Suppressor macrophage treated with lipopolysaccharide for 1 hour (primary cell): ENCODE results near the gene UBQLN4.
A peak's percentile ranks its signal among the peaks of the same experiment; 100 is the strongest.
"Not testable (repeated sequence)": the region's sequence is repeated elsewhere in the genome, so short reads cannot be mapped to it uniquely, and the experiment has no call there.

Experiments used
- DNase-seq, 3 donors: peaks; one replicate each; pipeline ENCODE4 v3.0.0-alpha.2; 2020 to 2022

UBQLN4 gene

GRCh38 chr1:156056326-156056849 is 2.8 kb upstream of the UBQLN4 start:
- no peak for DNase-seq

DNA sequence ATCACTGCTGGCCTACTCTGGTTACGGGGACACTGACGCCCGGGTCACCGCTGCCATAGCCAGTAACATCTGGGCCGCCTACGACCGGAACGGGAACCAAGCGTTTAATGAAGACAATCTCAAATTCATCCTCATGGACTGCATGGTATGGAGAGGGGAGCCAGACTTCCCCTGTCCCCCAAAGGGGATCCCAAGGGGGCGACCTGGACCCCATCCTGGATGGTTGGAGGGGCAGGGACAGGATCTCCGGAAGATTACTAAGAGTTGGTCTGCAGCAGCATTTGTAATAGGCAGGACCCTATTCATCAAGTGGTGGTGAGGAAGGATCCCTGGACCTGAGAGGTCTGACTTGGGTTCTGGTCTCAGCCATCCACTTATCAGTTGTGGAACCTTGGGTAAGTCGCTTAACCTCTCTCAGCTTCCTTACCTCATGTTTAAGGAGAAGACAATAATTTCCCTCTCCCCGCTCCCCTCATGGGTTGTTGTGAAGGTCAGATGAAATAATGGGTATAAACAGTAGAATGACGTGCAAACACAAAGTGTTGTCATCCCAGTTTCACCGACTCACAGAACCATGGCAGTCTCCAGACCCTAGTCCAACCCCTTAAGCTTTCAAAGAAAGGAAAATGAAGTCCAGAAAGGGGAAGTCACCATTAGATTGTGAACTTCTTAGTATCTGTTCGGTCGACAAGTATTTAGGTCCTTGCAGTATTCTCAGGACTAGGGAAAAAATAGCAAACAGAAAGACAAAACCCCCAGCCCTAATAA is 1.9 kb upstream of the UBQLN4 start:
- DNase-seq, result peak; percentile 51 to 74 (median 55)

- DNase-seq, result peak; percentile 98 to 99 (median 99)
Observed at GRCh38 chr1:156054500-156055280, 1.1 kb upstream of the UBQLN4 start, which contains the start of gene LAMTOR2. Gene LAMTOR2 (plus strand): TSS chr1:156054782. CDS start chr1:156054890, 108 bp downstream.

- DNase-seq, result peak; percentile 78 to 79 (median 79)
Observed at GRCh38 chr1:156052862-156053767, 483 bp downstream of the UBQLN4 start.

DNA sequence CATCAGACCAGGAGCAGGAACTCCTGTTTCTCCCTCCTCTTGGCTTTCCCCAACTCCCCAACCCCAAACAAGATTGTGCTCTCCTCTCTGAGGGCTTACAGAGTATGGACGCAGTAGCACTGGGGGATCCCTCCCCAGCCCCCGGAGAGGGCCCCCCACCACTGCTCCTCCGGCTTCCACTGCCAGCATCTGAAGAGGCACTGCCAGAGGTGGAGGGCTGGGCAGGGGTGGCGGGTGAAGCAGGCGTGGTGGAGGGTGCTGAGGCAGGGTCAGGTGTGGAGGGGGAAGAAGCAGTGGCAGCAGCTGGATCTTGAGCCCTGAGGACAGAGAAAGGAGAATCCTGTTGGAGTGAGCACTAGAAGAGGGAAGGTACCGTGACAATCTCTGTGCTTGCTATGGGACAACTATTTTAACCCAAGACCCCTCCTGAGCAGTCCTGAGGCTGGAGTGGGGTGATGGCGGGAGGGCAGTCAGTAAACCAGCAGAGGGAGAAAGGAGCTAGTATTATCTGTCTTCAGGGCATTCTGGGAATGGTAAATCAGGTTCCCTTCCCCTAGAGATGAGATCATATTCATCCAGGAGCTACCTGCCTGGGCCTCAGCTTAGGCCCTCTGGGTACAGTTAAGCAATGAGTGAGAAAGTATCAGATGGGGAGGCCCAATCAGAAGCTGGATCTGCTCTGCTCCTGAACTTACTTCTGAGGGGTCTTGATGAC is 2.4 kb downstream of the UBQLN4 start:
- no peak for DNase-seq

DNA sequence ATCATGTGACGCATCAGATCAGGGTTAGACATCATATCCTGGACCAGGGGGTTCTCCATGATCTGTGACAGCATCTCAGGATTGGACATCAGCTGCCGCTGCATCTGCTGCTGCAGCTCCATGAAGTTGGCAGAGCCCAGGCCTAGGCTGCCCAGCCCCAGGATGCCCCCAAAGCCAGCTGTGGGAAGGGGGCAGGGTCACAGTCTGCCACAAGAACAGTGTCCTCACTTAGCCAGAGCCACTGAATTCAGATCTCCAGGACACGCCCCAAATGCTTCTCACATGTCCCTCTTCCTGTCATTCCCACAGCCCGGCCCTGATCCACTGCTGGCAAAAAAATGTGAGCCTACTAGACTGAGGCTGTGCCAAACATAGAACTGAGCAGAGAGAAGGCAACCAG is 3.2 kb downstream of the UBQLN4 start:
- no peak for DNase-seq

DNA sequence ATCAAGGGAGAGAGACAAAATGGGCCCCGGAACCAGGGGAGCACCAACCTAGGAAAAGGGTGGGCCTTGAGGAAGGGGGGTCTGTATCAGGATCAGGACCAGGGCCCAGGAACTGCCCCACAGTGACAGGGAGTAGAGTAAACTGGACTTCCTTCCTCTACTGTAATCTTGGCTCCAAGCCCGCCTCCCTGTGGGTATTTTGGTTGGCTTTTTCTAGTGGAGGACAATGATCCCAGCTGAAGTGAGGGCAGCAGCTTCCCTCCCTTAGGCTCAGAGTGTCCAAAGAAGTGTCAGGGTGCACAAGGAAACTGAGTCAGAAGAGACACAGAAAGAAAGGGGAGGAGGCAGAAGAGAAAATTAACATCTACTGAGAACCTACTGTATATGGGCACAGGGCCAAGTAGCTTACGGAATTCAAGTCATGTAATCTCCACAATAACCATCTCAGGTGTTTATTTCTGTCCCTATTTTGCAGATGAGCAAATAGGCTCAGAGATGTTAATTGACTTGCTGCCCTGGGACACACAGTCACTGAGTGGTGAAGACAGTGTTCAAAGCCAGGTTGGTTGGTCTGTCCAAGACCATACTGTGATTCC is 4.8 kb downstream of the UBQLN4 start:
- no peak for DNase-seq

- DNase-seq, result no peak
Observed at GRCh38 chr1:156045076-156045475, 8.5 kb downstream of the UBQLN4 start.

- DNase-seq, result no peak
Observed at GRCh38 chr1:156042828-156043227, 10.8 kb downstream of the UBQLN4 start.

DNA sequence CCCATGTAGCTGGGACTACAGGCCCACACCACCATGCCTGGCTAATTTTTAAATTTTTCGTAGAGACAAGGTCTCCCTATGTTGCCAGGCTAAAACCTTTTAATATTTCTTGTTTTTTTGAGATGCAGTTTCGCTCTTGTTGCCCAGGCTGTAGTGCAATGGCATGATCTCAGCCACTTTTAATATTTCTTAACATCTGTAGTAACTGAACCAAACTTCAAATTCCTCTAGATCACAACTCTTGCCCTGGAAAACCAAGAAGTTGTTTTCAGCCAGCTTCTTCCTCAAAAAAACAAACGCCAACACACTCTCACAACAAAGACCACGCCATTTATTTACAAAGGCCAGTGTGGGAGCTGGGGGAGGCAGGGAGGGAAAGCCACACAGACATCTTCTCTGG is 18.6 kb downstream of the UBQLN4 start:
- DNase-seq, result not testable (repeated sequence)

- DNase-seq, result peak in 1 of 3 donors; percentile 6
Observed at GRCh38 chr1:156033011-156033410, 20.6 kb downstream of the UBQLN4 start.

DNA sequence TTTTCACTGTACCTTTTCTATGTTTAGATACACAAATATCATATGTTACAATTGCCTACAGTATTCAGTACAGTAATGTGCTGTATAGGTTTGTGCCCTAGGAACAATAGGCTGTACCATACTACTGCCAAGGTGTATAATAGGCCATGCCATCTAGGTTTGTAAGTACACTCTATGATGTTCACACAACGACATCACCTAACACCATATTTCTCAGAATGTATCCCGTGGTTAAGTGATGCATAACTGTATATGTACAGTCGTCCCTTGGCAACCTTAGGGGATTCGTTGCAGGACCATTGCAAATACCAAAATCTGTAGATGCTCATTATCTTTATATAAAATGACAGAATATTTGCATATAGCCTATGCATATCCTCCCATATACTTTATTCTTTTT is 27.0 kb downstream of the UBQLN4 start:
- DNase-seq, result no peak

DNA sequence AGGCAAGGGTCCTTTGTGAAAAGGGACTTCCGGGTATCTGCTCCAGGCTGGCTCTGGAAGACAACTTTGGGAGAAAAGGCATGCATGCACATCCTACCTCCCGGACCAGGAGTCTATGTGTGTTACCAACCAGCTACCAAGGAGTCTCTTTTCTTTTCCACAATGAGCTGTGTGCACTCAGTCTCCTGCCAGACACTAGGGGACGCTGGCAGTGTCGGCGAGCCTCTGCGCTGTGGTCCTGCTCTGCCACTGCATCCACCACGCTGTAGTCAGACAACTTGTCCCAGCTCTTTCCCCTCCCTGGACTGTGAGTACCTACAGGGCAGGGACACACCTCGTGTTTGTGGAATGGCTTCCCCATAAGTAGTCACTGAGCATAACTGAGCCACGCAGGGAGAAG is 27.7 kb downstream of the UBQLN4 start:
- peak; percentile 55 to 72 (median 57) for DNase-seq

DNA sequence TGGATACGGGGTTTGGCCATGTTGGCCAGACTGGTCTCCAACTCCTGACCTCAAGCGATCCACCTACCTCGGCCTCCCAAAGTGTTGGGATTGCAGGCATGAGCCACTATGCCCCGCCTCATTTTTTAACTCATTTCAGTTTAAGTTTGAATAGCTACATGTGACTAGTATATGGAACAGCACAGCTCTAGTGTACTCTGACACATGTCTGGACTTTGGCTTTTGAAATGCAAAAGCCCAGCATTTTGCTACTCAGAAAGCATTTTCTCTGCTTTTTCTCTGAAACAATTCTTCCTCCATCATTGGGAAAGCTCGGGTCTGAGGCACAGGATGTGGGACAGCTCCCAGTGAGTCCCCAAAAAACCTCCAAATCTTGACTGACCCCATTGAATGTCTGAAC is 28.8 kb downstream of the UBQLN4 start:
- no peak for DNase-seq

DNA sequence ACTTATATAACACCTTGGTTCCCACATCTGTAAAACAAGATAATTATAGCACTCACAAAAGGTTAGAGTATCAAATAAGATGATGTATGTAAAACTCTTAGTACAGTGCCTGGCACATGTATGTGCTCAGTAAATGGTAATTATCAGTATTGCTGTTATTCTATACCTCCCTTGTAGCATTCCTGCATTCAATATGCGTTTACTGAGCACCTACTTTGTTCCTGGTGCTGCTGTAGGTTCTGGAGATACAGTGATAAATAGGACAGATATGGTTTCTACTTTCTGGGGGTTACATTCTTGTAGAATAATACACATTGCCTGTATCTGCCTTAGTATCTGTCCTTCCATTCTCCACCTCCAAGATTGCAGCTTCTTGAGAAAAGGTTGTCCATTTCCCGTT is 31.6 kb downstream of the UBQLN4 start:
- no peak for DNase-seq

DNA sequence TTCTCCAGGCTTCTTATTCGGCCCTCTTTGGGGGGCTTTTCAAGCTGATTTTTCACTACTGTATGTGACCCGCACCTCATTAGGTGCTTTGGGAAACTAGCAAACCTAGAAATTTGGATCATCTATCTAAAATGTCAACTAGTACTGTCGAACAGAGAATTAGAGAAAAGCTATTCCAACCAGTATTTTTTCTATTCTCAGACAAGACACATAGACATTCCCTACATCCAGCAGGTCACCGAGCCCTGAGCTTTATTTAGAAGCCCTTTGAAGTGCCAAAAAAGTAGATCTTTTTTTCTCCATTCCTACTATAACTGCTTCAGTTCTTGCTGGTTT is 32.5 kb downstream of the UBQLN4 start:
- no peak for DNase-seq

DNA sequence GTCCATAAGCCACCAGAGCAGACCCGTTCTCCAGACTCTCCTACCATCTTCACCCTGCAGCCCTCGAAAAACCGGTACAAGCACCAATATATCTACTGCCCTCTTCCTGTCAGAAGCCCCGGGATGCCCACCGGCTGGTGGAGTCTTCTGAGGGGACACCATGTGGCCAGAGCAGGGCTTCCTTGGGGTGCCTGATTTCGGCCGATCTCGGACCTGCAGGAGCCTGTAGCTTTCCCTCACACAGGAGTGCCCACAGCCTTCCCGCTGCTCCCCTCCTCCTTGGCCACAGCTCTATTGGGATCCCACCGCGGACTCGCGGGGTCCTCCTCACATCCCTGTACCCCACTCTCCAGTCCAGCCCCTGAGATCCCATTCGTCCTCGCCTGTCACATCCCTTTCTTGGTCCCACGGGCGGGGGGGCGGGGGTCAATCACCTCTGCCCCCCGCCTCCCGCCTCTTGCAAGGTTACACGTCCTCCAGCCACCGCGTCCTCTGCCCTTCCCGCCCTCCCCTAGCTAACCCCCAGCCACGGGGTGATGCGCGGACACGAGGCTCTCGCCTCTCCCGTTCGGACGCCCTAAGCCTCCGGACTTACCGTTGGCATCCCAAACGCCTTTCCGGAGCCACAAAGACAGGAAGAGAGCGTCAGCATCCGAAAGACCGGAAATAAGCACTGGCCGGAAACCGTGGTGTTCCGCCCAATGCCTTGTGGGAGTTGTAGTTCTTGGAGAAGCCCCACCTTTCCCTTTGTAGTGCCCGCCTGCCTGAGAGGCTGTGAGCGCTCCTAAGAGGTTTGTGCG is 33.1 kb downstream of the UBQLN4 start, which contains the start of gene SSR2:
SSR2 (minus strand) TSS at position 659 of the 800 bp plus-strand sequence. CDS start 784 bp downstream, outside the sequence.
- peak; percentile 92 to 94 (median 93) for DNase-seq

GRCh38 chr1:156019946-156020292 is 33.7 kb downstream of the UBQLN4 start:
- DNase-seq, result no peak

- no peak for DNase-seq
Observed at GRCh38 chr1:156014829-156015228, 38.8 kb downstream of the UBQLN4 start.

GRCh38 chr1:156012051-156012817 is 41.4 kb downstream of the UBQLN4 start:
- DNase-seq, result no peak
